ENCODE data around the gene ACP1.
"Not testable (repeated sequence)": the region's sequence is repeated elsewhere in the genome, so short reads cannot be mapped to it uniquely, and the experiment has no call there.

The ACP1 gene

GRCh38 chr2:314561-315336, 50.0 kb downstream of the ACP1 start:
- no peak for DNase-seq

- not testable (repeated sequence) for DNase-seq
Measured at GRCh38 chr2:315925-316324, 51.2 kb downstream of the ACP1 start.

- no peak for DNase-seq
Measured at GRCh38 chr2:316381-316780, 51.6 kb downstream of the ACP1 start.

GRCh38 chr2:317501-318424, 53.0 kb downstream of the ACP1 start:
- DNase-seq = no peak

DNA sequence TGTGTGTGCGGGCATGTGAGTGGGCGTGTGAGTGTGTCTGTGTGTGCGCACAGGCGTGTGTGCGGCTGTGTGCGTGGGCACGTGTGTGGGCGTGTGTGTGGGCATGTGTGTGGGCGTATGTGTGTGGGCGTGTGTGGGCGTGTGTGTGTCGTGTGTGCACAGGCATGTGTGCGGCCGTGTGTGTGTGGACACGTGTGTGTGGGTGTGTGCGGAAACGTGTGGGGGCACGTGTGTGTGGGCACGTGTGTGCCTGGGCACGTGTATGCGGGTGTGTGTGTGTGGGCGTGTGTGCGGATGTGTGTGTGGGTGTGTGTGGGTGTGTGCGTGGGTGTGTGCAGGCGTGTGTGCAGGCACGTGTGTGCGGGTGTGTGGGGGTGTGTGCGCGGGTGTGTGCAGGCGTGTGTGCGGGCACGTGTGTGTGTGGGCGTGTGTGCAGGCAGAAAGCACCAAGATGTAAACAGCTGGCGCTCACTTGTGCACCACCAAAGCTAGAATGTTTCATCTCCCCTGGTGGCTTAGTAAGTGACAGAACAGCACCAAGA, 54.4 kb downstream of the ACP1 start:
- no peak for DNase-seq

DNA sequence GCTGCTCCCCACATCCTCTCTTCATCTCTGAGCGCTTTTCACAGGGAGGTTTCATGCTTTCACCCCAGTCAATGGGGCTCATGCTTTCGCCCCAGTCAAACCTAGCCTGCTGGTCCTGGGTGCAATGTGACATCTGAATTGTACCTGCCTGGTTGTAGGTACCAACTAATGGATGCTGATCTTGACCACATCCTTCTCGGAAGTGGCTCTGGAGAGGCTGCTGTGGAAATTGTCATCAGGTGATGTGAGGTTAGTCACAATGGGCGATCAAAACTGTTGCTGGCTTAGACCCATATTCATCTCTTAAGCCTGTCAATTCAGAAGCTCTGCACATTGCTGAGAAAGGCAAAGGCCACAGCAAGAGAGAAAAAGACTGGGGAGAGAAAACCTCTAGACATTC, 55.8 kb downstream of the ACP1 start:
- no peak for DNase-seq

GRCh38 chr2:322326-322725, 57.6 kb downstream of the ACP1 start:
- DNase-seq = no peak

- DNase-seq = no peak
Measured at GRCh38 chr2:323035-323434, 58.3 kb downstream of the ACP1 start.
